Stimulated activated CD4-positive, alpha-beta T cell treated with anti-CD3 and anti-CD28 coated beads, Interleukin-1b, Interleukin-23, amount 100 ng/mL, for 1 hour (primary cell): ENCODE measurements around the gene EFCAB9.
"Not testable (repeated sequence)": the region's sequence is repeated elsewhere in the genome, so short reads cannot be mapped to it uniquely, and the experiment has no call there.

Experiments used
- DNase-seq, 2 donors: peaks; one replicate each; pipeline ENCODE4 v3.0.0-alpha.2; 2020; ENCODE audit warnings: low read depth in 2 of 2

EFCAB9 gene

DNA sequence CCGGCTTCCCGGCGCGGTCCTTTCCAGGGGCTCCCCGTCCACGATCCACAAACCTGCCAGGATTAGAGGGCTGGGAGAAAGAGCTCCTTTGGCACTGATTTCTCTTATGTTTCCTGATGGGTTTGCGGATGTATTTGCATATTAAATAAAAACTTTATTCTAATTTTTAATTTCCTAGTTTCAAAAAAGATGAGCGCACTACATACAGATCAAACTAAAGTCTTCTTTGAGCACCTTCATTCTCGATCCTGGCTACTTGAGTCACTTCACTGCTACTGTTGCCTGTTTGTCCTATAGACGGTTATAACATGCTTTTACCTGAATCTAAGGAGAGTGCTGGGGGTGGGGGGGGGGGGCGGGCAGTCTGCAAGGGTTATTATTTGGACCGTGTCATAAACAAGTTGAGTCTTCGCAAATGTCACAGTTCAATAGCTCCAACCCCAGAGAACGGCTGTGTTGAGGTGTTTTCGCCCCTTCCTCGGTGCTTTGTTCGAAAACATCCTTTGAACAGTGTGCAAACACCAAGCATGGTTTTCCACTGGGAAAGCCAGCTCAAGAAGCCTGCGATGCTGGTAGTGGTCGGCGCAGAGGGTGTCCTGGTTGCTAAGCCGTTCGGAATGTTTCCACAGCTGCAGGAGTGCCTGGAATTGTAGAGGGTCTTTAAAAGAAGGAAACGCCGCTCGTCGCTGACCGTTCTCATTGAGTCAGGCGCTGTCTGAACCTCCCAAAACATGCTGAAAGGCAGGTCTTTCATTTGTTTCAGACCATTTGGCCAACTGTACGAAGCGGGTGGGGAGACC lies 4.9 kb upstream of the EFCAB9 start:
- DNase-seq = no peak

DNA sequence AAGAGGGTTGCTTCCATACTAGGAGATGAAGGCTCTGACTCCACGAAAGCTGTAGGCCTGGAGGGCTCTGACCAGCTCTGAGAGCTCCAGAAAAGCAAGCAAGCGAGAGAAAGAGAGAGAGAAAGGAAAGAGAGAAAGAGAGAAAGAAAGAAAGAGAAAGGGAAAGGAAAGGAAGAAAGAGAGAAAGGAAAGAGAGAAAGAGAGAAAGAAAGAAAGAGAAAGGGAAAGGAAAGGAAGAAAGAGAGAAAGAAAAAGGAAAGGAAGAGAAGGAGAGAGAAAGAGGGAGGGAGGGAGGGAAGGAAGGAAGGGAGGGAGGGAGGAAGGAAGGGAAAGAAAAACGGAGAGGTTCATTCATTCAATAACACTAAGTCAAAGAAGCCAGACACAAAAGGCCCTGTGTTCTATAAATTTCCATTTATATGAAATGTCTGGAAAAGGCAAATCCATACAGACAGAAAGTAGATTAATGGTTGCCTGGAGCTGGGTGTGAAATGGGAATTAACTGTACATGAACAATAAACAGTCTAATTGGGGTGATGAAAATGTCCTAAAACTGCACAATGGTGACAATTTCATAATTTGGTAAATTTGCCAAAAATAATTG lies 4.2 kb upstream of the EFCAB9 start:
- DNase-seq = no peak

DNA sequence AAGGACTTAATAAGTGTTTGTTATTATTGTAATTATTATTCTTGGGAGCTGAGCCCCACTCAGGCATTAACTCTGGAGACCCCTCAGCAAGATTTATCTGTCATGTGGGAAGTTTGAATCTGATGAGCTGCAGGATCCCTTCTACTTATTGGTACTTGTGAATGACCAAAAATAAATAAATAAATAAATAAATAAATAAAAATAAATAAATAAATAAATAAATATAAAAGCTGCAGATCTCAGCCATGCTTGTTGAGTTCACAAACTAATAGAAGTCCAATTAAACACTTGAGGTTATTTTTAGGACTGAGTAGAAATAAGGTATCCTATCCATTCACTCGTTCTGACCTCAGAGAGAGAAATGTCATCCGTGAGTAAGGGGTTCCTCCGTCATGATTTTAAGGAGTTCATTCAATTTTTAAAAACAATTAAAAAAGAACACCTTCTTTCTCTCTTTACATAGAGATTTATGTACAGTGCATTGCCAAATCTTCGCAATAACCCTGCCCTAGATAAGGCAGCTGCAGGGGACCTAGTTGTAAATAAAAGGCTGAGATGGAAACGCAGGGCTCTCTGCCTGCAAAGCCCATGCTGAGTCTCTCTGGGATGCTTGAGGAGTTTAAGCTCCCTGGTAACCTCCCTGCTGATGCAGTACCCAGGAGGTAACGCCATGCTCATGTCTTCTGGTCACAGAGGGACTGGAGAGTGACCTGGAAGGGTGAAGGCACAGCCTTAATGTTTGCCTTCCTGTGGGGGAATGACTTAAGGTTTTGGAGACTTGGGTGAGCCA lies 1.2 kb downstream of the EFCAB9 start:
- DNase-seq = no peak

DNA sequence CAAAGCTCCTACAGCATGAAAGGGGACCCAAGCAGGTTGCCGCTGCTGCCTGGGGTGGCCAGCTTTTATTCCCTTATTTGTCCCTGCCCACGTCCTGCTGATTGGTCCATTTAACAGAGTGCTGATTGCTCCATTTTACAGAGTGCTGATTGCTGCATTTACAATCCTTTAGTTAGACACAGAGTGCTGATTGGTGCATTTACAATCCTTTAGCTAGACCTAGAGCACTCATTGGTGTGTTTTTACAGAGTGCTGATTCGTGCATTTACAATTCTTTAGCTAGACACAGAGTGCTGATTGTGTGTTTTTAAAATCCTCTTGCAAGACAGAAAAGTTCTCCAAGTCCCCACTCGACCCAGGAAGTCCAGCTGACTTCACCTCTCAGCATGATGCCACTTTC lies 3.8 kb downstream of the EFCAB9 start:
- not testable (repeated sequence) for DNase-seq

DNA sequence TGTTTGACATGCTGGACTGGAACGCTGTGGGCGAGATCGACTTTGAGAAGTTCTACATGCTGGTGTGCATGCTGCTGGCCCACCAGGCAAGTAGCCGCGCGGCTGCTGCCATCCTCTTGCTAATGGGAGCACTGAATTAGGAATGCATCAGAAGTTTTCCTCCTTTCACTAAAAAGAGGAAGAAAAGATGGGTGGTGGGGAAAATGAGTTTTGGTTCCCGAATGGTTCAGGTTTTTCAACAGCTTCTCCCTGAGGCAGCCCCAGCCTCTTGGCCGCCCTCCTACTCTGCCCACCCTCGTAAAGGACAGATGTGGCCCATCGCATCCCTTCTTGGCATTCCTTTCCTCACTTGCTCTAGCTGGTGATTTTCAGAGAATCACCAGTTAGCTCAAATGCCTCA lies 5.5 kb downstream of the EFCAB9 start:
- DNase-seq = no peak

DNA sequence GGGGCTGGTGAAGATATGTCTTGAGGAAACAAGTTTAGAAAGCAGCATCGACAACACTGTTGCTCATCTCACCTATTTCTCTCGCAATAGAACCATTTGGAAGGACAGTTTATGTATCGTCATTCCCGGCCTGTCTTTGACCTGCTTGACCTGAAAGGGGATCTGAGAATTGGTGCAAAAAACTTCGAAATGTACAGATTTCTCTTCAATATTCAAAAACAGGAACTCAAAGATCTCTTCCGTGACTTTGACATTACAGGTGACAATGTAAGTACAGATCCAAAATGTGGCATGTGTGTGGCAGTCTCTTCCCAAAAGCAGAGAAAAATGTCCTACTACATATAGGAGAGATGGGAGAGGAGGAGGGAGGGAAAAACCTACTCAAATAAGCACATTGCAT lies 6.5 kb downstream of the EFCAB9 start:
- no peak for DNase-seq

DNA sequence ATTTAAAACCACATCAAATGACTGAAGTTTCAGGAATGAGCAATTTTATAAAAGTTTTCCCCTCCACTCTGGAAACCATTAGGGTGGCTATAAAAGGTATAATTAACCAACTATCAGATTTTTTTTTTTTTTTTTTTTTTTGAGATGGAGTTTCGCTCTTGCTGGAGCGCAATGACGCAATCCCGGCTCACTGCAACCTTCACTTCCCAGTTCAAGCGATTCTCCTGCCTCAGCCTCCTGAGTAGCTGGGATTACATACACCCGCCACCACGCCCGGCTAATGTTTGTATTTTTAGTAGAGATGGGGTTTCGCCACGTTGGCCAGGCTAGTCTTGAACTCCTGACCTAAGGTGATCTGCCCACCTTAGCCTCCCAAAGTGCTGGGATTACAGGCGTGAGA lies 12.0 kb downstream of the EFCAB9 start:
- not testable (repeated sequence) for DNase-seq

DNA sequence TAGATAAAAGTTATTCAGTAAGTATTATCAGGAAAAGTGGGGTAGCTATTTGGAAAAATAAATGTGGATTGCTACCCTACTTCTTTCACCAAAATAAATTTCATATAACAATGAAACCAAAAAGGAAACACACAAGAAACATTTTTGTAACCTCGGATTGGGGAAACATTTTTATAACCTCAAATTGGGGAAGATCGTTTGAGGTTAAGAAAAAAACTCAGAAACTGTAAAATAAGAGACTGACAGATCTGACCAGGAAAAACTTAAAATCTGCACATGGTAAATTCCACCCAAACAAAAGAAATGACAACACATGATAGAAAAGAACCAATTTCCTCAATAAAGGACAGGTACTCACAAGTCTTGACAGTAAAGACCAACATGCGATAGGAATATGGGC lies 13.5 kb downstream of the EFCAB9 start:
- DNase-seq = no peak

DNA sequence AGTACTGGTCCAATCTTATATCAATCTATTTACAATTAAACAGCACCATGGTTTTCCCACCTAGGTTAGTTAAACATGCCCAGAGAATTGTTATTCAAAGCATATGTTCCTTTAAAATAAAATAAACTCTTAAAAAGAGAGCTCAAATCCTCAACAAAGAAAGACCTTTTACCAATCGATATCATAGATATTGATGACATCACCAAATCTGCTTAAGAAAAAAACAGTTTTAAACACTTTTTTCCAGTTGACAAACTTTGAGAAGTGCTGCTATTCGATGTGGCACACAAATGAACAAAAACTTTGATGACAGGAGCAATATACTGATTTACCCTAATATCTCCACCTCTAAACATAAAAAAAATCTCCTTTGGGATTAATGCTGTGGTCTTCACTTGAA lies 15.7 kb downstream of the EFCAB9 start:
- DNase-seq = no peak

DNA sequence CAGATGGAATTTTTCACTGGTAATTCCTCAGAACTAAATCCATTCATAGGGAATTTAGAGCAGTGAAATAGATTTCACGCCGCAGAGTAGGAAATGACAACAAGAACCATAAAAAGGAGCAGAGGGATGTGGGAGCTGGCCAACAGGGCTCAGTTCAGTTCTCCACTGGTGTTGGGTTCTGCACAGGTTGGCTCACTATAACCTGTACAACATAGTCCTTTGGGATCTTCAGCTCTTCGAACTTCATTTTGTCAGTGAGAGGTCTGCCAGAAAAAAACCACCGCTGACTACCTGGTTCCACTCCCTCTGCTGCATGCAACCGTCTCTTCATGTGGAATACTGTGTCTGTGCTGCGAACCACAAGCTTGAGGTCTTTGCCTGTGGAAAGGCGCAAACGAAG lies 17.7 kb downstream of the EFCAB9 start:
- no peak for DNase-seq

DNA sequence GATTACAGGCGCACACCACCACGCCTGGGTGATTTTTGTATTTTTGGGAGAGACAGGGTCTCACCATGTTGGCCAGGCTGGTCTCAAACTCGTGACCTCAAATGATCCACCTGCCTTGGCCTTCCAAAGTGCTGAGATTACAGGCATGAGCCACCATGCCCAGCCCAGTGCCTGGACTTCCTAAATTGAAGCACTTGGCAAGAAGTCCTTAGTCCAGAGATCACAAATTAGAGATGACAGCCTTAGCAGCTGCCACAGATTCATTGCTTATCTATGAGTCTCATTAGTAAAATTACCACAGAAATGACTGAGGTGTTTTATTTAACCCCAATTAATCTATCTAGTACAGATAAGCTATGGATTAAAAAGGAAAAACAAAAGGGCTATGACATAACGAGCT lies 19.2 kb downstream of the EFCAB9 start:
- DNase-seq = no peak

DNA sequence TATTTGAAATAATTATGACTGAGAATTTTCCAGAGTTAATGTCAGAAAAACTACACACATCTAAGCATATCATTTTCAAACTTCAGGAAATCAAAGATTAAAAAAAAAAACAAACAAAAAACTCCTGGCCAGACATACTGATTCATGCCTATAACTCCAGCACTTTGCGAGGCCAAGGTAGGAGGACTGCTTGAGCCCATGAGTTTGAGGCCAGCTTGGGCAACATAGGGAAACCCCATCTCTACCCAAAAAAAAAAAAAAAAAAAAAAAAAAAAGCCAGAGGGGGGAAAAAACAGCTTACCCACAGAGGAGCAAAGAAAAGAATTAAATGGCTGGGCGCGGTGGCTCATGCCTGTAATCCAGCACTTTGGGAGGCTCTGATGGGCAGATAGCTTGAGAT lies 22.4 kb downstream of the EFCAB9 start:
- DNase-seq = no peak

DNA sequence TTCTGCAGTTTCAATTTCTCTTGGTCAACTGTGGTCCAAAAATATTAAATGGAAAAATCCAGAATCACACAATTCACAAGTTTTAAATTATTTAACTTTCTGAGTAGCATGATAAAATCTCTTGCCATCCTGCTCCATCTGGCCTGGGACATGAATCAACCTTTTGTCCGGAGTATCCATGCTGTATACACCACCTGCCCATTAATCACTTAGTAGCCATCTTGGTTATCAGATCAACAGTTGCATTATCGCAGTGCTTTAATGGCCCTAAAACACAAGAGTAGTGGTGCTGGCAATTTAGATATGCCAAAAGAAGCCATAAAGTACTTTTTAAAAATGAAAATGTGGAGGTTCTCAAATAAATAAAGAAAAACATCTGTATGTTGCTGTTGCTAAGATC lies 25.3 kb downstream of the EFCAB9 start:
- DNase-seq = no peak

DNA sequence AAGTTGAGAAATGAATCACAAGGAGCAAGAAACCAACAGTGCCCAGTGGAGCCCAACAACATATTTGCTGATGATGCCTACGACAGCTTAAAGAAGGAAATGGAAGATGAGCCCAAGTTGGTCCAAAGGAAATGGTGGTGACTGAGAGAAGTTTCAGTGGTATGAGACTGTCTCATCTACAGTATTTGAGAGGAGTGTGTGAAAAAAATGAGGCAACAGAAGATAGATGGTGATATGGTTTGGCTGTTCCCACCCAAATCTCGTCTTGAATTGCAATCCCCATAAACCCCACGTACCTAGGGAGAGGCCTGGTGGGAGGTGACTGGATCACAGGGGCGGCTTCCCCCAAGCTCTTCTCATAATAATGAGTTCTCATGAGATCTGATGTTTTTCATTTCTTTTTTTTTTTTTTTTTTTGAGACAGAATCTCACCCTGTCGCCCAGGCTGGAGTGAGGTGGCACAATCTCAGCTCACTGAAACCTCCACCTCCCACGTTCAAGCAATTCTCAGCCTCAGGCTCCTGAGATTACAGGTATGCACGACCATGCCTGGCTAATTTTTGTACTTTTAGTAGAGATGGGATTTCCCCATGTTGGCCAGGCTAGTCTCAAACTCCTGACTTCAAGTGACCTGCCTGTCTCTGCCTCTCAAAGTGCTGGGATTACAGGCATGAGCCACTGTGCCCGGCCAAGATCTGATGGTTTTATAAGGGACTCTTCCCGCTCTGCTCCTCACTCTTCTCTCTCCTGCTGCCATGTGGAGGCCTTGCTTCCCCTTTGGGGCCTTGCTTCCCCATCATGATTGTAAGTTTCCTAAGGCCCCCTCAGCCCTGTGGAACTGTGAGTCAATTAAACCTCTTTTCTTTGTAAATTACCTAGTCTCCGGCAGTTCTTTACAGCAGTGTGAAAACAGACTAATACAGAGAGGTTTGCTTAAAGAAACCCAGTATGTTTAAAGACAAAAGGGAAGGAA lies 30.2 kb downstream of the EFCAB9 start:
- peak in 1 of 2 donors; percentile 14 for DNase-seq

DNA sequence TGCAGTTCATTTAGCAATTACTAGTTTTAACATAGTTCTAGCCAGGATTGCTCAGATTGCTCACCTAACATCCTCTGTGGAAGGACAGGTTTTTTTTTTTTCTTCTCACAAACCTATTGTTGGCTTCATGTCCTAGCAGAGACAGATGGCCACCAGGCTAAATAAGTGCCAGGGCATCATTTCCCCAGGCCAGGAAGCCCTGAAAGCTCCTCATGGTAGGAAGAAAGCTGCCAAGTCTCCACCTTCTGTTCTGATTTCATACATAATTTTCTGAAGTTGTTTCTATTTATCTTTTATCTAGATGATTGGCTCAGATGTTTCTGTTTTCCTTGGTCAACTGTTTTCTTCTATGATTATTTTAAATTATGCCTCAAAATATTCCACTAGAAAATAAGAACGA lies 31.0 kb downstream of the EFCAB9 start:
- DNase-seq = no peak

DNA sequence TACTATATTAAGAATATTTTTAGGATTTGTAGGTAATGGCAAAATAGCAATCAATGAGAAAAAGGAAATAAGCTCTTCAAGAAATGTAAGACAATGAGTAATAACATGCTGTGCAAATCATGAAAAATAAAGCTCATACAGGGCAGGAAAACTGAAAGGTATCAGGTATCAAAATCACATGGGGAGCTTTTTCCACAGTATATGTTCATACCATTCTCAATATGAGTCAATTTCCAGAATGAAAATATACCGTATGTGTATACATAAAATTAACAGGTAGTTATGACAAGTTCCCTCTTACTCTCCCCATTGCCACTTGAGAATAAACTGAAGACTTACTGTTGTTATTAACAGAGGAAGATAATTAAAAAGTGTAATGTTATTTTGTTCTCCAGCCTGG lies 35.9 kb downstream of the EFCAB9 start:
- DNase-seq = no peak

DNA sequence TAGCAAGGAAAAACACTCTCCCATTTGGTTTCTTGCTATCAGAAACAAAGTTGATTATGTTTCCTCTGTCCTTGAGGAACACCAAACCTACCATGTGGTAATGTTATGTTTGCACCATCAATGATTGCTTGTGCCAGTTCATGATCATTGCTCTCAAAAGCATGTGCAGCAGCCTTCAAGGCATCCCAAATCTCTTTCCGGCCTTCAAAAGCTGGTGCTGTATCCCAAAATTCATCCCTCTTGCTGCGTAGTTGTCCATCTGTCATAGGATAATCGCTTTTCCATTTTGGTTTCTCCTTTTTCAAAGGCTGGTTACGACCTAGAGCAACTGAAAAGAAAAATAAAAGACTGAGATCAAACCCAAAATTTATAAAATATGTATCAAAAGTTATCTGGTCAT lies 40.1 kb downstream of the EFCAB9 start:
- DNase-seq = no peak

DNA sequence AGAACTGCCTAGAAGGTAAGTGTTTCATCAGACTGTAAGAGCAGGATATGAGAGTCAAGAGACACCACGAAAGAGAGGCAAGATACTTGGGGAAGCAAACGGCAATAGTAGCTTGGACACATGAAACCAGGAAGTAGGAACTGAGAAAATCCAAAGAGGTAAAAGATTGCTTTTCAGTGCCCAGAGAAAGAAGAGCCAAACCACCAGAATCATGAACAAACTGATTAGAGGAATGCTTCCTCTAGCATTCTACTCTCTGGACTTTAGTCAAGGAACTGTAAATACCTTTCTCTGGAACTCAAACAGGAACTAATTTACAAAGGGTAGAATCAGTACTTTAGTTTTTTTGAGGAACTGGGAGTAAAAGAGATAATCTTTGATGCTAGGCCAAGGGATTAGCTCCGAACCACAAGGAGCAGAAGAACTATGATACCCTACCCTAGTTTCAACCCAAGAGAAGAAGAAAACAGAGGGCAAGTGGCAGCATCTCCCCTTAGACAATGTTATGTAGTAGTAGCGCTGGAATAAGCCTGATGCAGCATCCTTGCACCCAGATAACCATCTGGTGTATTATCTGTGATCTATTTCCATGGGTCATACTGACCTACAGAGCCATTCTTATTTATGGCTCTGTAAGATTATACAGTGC lies 41.3 kb downstream of the EFCAB9 start:
- no peak for DNase-seq

DNA sequence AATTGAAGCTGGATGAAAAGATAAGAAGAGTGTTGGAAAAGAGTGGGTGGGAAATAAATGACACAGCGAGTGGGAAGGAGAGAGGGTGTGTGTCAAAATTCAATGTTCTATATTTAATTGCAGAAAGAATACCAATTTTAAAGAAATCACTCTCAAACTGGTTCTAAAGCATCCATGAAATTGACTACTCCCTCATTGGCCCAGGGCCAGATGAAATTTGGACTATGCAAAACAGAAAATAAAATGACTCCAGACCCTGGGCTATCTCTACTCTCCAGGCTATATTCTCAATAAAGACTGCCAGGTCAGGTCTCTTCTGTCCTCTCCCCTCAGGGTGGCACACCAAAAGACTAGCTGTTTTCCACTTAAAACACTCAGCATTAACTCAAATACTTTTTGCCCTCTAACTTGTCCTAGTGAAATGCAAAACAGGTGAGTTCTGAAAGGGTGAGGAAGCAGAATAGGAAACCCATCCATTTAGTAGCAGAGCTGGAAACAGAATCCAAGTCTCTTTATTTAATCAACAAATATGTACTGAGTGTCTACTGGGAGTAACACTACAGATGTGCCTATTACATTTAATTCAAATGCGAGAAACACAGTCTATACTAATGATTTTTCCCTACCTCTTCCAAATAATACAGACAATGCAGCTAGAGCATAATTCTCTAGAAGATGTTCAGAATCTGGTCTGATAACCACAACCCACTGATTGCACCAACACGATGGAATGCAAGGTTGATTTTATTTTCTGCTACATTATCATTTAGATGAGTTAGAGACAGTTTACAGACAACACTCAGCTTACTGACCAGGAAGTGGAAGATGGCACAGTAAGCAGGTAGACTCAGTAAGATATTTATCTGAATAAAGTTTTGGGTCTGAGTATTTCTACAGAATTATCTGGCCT lies 42.1 kb downstream of the EFCAB9 start:
- DNase-seq = no peak

DNA sequence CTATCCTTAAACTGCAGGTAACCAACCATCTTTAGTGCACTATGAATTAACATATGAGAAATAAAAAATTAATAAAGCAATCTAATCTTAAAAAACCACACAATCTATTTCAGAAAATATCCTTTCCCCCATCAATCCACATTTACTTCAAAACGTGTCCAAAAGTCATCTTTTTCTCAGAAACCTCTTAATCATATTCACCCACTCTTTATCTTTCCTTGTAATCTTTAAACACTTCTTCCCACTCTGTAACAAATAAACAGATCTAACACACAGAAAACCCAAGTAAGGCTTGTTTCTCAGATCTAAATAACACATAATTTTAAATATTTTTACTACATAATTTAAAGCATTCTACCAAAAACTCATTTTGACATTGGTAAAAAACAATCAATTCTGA lies 44.4 kb downstream of the EFCAB9 start:
- no peak for DNase-seq
